ENCODE data around the gene SORBS2.

Gene SORBS2

GRCh38 chr4:185592438-185592837 lies 219.6 kb downstream of the SORBS2 start:
- no peak for DNase-seq (ENCODE audit: low read depth in 2 of 2, low spot score in 1 of 2)

GRCh38 chr4:185591679-185592141 lies 220.3 kb downstream of the SORBS2 start:
- DNase-seq (ENCODE audit: low read depth in 2 of 2, low spot score in 1 of 2): no peak

- no peak for DNase-seq (ENCODE audit: low read depth in 2 of 2, low spot score in 1 of 2)
These were observed 221.0 kb downstream of the SORBS2 start for GRCh38 chr4:185590982-185591381.

GRCh38 chr4:185589067-185589836 lies 222.7 kb downstream of the SORBS2 start:
- no peak for DNase-seq (ENCODE audit: low read depth in 2 of 2, low spot score in 1 of 2)

GRCh38 chr4:185587427-185588161 lies 224.4 kb downstream of the SORBS2 start:
- DNase-seq (ENCODE audit: low read depth in 2 of 2, low spot score in 1 of 2): peak in 1 of 2 donors; percentile 34

- DNase-seq (ENCODE audit: low read depth in 2 of 2, low spot score in 1 of 2): no peak
These were observed 225.0 kb downstream of the SORBS2 start for GRCh38 chr4:185587030-185587426.

GRCh38 chr4:185585211-185585610 lies 226.8 kb downstream of the SORBS2 start:
- no peak for DNase-seq (ENCODE audit: low read depth in 2 of 2, low spot score in 1 of 2)

- DNase-seq (ENCODE audit: low read depth in 2 of 2, low spot score in 1 of 2): no peak
These were observed 228.2 kb downstream of the SORBS2 start for GRCh38 chr4:185583813-185584212.

- DNase-seq (ENCODE audit: low read depth in 2 of 2, low spot score in 1 of 2): no peak
These were observed 229.2 kb downstream of the SORBS2 start for GRCh38 chr4:185582651-185583400.

GRCh38 chr4:185580699-185581098 lies 231.3 kb downstream of the SORBS2 start:
- DNase-seq (ENCODE audit: low read depth in 2 of 2, low spot score in 1 of 2): no peak

- no peak for DNase-seq (ENCODE audit: low read depth in 2 of 2, low spot score in 1 of 2)
These were observed 233.7 kb downstream of the SORBS2 start for GRCh38 chr4:185578284-185578683.

GRCh38 chr4:185576962-185577950 lies 234.7 kb downstream of the SORBS2 start:
- DNase-seq (ENCODE audit: low read depth in 2 of 2, low spot score in 1 of 2): no peak

GRCh38 chr4:185576314-185576961 lies 235.6 kb downstream of the SORBS2 start:
- no peak for DNase-seq (ENCODE audit: low read depth in 2 of 2, low spot score in 1 of 2)

GRCh38 chr4:185573651-185574199 lies 238.3 kb downstream of the SORBS2 start:
- no peak for DNase-seq (ENCODE audit: low read depth in 2 of 2, low spot score in 1 of 2)

- no peak for DNase-seq (ENCODE audit: low read depth in 2 of 2, low spot score in 1 of 2)
These were observed 241.3 kb downstream of the SORBS2 start for GRCh38 chr4:185570727-185571126.

GRCh38 chr4:185567381-185568376 lies 244.3 kb downstream of the SORBS2 start:
- DNase-seq (ENCODE audit: low read depth in 2 of 2, low spot score in 1 of 2): no peak

GRCh38 chr4:185566972-185567371 lies 245.0 kb downstream of the SORBS2 start:
- DNase-seq (ENCODE audit: low read depth in 2 of 2, low spot score in 1 of 2): no peak

GRCh38 chr4:185566425-185566824 lies 245.6 kb downstream of the SORBS2 start:
- no peak for DNase-seq (ENCODE audit: low read depth in 2 of 2, low spot score in 1 of 2)
